ENCODE measurements around the gene PLXNC1. TPM values are rescaled to one million over a fixed set of nuclear protein-coding genes. Genes with fewer than 3 reads are reported as not detected.
A peak's percentile ranks its signal among the peaks of the same experiment; 100 is the strongest.

PLXNC1 gene
- total and polyA plus RNA-seq, 9 of the 15 experiments (the other 6 are each of a cell fraction or from before 2014, with no cell fraction given), result 0.08 to 0.87 (median 0.28) TPM

DNA sequence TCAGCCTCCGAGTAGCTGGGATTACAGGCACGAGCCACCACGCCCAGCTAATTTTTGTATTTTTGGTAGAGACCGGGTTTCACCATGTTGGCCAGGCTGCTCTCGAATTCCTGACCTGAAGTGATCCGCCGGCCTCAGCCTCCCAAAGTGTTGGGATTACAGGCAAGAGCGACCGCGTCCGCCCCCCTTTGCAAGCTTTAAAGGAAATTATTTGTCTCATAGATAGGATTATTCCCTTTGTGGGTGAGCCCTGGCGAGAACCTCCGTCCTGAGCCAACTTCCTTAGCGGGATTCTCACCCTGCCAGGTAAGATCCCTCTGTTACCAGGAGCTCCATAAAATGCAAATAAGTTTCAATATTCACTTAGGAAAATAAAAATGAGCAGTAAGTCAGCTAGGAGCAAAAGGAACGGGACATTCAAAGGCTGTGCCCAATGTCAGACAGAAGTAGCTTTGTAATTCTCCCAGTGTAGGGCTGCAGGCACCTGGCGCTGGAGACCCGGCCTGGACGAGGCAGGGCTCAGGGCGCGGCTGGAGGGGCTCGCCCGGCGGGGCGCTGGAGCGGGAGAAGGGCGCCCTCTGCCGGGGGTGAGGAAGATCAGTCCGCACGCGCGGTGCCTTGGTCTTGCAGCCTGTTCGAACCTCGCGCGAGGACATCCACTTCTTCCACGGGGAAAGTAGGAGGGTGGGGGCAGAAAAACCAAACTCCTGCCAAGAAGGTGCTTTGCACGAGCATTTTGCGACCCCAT is 47.2 kb upstream of the PLXNC1 start (continued):
- TF ChIP-seq HDAC6 (IDR thresholded peaks at IDR 0.05; ENCODE audit: low read depth, low read length) (no peak), RBFOX2 (IDR thresholded peaks at IDR 0.05; ENCODE audit: low read depth, low read length) (peak; percentile 59; the same call in 1 of the 2 replicates), NR4A1 (CRISPR knock-in tag; IDR thresholded peaks at IDR 0.05) (no peak), NR4A1 (tag; IDR thresholded peaks at IDR 0.05) (no peak), ARNT (IDR thresholded peaks at IDR 0.05) (no peak), GATAD2A (IDR thresholded peaks at IDR 0.05) (peak; percentile 70; the same call in 1 of the 2 replicates), ZNF75A (CRISPR knock-in tag; IDR thresholded peaks at IDR 0.05) (no peak), ZEB2 (IDR thresholded peaks at IDR 0.05) (no peak), RBM22 (IDR thresholded peaks at IDR 0.05; ENCODE audit: low read depth, low read length, poor library complexity, severe bottlenecking) (no peak), STAT5A (IDR thresholded peaks at IDR 0.05; ENCODE audit: borderline replicate concordance, low read length) (no peak), RAD21 (CRISPR knock-in tag; conservative IDR thresholded peaks at IDR 0.05 in 1 of 2, IDR thresholded peaks at IDR 0.05 in 1 of 2) (peak; percentile 97 to 98), ZNF143 (CRISPR knock-in tag; IDR thresholded peaks at IDR 0.05) (no peak), RBM25 (IDR thresholded peaks at IDR 0.05; ENCODE audit: low read depth, low read length, severe bottlenecking) (no peak), MCM3 (IDR thresholded peaks at IDR 0.05) (no peak), ZNF830 (CRISPR knock-in tag; IDR thresholded peaks at IDR 0.05) (no peak), NFIX (CRISPR knock-in tag; IDR thresholded peaks at IDR 0.05; ENCODE audit: low read depth) (no peak), TFE3 (CRISPR knock-in tag; IDR thresholded peaks at IDR 0.05) (no peak), CHAMP1 (IDR thresholded peaks at IDR 0.05) (no peak), ZNF561 (CRISPR knock-in tag; conservative IDR thresholded peaks at IDR 0.05) (no peak), NUFIP1 (IDR thresholded peaks at IDR 0.05; ENCODE audit: partially characterized antibody) (no peak)
- TF ChIP-seq, protein P1, sequence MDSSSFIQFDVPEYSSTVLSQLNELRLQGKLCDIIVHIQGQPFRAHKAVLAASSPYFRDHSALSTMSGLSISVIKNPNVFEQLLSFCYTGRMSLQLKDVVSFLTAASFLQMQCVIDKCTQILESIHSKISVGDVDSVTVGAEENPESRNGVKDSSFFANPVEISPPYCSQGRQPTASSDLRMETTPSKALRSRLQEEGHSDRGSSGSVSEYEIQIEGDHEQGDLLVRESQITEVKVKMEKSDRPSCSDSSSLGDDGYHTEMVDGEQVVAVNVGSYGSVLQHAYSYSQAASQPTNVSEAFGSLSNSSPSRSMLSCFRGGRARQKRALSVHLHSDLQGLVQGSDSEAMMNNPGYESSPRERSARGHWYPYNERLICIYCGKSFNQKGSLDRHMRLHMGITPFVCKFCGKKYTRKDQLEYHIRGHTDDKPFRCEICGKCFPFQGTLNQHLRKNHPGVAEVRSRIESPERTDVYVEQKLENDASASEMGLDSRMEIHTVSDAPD (CRISPR knock-in tag; IDR thresholded peaks at IDR 0.05), result no peak
- TF ChIP-seq, protein P2, sequence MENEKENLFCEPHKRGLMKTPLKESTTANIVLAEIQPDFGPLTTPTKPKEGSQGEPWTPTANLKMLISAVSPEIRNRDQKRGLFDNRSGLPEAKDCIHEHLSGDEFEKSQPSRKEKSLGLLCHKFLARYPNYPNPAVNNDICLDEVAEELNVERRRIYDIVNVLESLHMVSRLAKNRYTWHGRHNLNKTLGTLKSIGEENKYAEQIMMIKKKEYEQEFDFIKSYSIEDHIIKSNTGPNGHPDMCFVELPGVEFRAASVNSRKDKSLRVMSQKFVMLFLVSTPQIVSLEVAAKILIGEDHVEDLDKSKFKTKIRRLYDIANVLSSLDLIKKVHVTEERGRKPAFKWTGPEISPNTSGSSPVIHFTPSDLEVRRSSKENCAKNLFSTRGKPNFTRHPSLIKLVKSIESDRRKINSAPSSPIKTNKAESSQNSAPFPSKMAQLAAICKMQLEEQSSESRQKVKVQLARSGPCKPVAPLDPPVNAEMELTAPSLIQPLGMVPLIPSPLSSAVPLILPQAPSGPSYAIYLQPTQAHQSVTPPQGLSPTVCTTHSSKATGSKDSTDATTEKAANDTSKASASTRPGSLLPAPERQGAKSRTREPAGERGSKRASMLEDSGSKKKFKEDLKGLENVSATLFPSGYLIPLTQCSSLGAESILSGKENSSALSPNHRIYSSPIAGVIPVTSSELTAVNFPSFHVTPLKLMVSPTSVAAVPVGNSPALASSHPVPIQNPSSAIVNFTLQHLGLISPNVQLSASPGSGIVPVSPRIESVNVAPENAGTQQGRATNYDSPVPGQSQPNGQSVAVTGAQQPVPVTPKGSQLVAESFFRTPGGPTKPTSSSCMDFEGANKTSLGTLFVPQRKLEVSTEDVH (IDR thresholded peaks at IDR 0.05; ENCODE audit: low read depth, partially characterized antibody), result no peak

All from K562 (cell line).